Kidney (tissue), 14 donors: ENCODE results near the gene CBS. TPM values are rescaled to one million over a fixed set of nuclear protein-coding genes. Genes with fewer than 3 reads are reported as not detected.

Source experiments
- DNase-seq, 5 donors: peaks; one replicate each; pipeline ENCODE4 v3.0.0-alpha.2; 2013 to 2020
- FAIRE-seq: peaks from 2 replicates; lab custom pipeline; 2012; peaks lifted over from hg19 to GRCh38; lab: Jason Lieb, UNC
- H3K27ac ChIP-seq, 2 donors: one replicate each; pipeline ENCODE4 v1.7.0; 2013; ENCODE audit warnings: low read depth in 2 of 2, low read length in 2 of 2, inconsistent platforms in 1 of 2
- H3K27me3 ChIP-seq: one replicate; pipeline ENCODE4 v1.7.1; 2013; ENCODE audit warnings: low read length, inconsistent platforms; ENCODE audit not compliant: control insufficient read depth, insufficient read depth
- H3K36me3 ChIP-seq, 3 donors: one replicate each; pipeline versions ENCODE4 v1.7.0 to v1.7.1; 2013; ENCODE audit warnings: low read length in 3 of 3, control low read depth in 1 of 3, inconsistent platforms in 1 of 3; ENCODE audit not compliant: insufficient read depth in 3 of 3, control insufficient read depth in 2 of 3
- H3K4me1 ChIP-seq, 3 donors: one replicate each; pipeline versions ENCODE4 v1.7.0 to v1.7.1; 2013; ENCODE audit warnings: low read length in 3 of 3, inconsistent platforms in 1 of 3, low read depth in 1 of 3; ENCODE audit not compliant: control insufficient read depth in 2 of 3, insufficient read depth in 2 of 3
- H3K4me3 ChIP-seq, 3 donors: one replicate each; pipeline versions ENCODE4 v1.7.0 to v1.8.1; 2013; ENCODE audit warnings: low read length in 3 of 3, control low read depth in 1 of 3, inconsistent platforms in 1 of 3
- H3K9ac ChIP-seq, 3 donors: one replicate each; pipeline versions ENCODE4 v1.7.0 to v1.7.1; 2013; ENCODE audit warnings: low read length in 3 of 3, control low read depth in 1 of 3, inconsistent platforms in 1 of 3
- H3K9me3 ChIP-seq, 3 donors: one replicate each; pipeline versions ENCODE4 v1.7.0 to v1.7.1; 2013; ENCODE audit warnings: low read length in 3 of 3, control low read depth in 1 of 3, inconsistent platforms in 1 of 3; ENCODE audit not compliant: control insufficient read depth in 2 of 3, insufficient read depth in 1 of 3
- intact Hi-C: fragments of 100-400 bp; cut with DNase I; formaldehyde crosslinking; loops from one replicate; pipeline ENCODE4 v1.11.1; 2022
- polyA plus RNA-seq: library from polyadenylated mRNA; stranded (reverse); fragments of 350-450 nt; fragmentation: Illumina TruSeq; extraction: RNeasy Lipid Tissue Mini Kit (QIAGEN cat#74804); gene quantifications from one replicate; pipeline ENCODE4 v1.2.3, GENCODE V29; 2014; ENCODE audit warnings: low read depth, low replicate concordance; ENCODE audit not compliant: insufficient read depth
- total RNA-seq: library from RNA; stranded (reverse); fragmentation: NEBNext Ultra II Directional; extraction: Animal tissue kit (Norgen Biotek cat#: 25700); gene quantifications from one replicate; pipeline ENCODE4 v1.2.1, GENCODE V29; 2021
- TF ChIP-seq, protein P1 (sequence below): IDR thresholded peaks from 3 replicates; pipeline ENCODE4 v1.5.1; 2012; ENCODE audit warnings: mild to moderate bottlenecking, moderate library complexity, borderline replicate concordance; ENCODE audit not compliant: insufficient read depth; ENCODE audit errors: extremely low read depth
- donor health status: control.
- donor health status: control.
- donor health status: control.
- donor health status: control.
- donor health status: control.
- donor health status: DM: yes; HTN: yes; CAD: no.
- donor health status: Normal renal cell carcinoma (clear cell type).

Gene CBS
- total and polyA plus RNA-seq, 2 donors from 2014 or later, result 6.4 to 32.1 TPM

DNA sequence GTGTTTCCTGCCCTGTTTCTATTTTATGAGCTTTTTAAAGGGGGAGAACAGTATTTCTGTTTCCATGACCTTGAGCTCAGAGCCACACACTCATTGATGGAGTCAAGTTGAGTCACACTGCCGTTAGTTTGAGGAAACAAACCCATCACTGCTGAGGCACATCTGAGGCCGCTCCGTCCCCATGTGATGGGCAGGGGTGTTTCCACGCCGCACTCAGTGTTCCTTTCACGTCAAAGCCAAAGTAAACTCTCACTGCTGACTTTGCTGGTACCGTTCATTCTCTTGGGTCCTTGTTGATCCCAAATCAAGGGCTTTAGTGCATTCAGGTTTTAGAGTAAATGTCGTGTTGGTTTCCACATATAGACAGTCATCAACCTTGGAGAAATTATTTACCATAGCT, 52.5 kb downstream of the CBS start:
- Histone ChIP-seq H3K27ac (no peak overlapping the region), H3K9me3 (no peaks in the 10 kb centered on the region), H3K27me3 (no peaks in the 10 kb centered on the region), H3K4me3 (no peak overlapping the region), H3K9ac (no peak overlapping the region), H3K4me1 (no peaks in the 10 kb centered on the region), H3K36me3 (peaks cover 0 to 26% (median 6%) of the 10 kb centered on the region in 3 donors)
- DNase-seq (no peak), FAIRE-seq (no peak)
- TF ChIP-seq, protein P1, sequence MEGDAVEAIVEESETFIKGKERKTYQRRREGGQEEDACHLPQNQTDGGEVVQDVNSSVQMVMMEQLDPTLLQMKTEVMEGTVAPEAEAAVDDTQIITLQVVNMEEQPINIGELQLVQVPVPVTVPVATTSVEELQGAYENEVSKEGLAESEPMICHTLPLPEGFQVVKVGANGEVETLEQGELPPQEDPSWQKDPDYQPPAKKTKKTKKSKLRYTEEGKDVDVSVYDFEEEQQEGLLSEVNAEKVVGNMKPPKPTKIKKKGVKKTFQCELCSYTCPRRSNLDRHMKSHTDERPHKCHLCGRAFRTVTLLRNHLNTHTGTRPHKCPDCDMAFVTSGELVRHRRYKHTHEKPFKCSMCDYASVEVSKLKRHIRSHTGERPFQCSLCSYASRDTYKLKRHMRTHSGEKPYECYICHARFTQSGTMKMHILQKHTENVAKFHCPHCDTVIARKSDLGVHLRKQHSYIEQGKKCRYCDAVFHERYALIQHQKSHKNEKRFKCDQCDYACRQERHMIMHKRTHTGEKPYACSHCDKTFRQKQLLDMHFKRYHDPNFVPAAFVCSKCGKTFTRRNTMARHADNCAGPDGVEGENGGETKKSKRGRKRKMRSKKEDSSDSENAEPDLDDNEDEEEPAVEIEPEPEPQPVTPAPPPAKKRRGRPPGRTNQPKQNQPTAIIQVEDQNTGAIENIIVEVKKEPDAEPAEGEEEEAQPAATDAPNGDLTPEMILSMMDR, result no peak
- intact Hi-C loops, result no loop called here

DNA sequence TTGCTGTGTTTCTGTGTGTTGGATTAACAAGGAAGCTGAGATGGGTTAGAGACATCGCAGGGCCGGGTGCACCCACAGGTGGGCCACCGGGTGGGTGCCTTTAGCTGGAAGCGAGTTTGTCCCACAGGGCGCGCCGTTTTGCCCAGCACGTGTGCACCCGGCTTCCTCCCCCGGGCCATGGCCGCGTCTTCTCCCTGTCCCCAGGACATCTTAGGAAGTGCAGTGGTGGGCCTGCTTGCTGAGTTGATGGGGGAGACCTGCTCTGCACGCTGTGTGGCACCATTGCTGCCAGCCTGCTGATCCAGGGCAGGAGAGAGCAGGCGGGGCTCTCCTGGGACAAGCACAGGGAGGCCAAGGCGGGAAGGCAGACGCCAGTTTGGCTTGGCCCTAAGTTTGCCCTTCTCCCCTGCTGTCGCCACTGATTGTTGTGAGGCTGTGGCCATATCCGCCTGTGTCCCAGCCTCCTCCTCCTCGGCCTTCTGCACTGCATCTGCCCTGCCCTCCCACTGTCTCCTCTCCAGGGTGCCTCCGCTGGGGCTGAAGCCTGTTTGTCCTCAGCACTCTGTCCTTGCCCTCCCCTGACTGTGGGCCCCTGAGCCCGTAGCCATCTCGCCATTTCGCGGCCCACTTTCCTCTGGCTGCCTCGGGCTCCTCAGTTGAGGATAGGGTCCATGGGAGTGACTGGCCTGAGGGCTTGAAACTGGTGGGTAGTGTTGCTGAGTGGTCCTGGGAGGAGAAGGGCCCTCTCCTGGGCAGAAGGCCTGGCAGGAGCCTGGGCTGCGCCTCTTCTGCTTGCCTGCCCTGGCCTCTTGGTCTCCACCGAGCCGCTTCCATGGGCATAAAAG, 53.7 kb downstream of the CBS start:
- no peaks in the 10 kb centered on the region for H3K9me3 ChIP-seq
- TF ChIP-seq, protein P1, result no peak
- DNase-seq, result no peak
- no peak for FAIRE-seq
- peaks cover 0 to 24% (median 11%) of the 10 kb centered on the region in 3 donors for H3K36me3 ChIP-seq
- no peak overlapping the region for H3K27ac ChIP-seq
- no peaks in the 10 kb centered on the region for H3K4me1 ChIP-seq
- no peaks in the 10 kb centered on the region for H3K27me3 ChIP-seq
- H3K4me3 ChIP-seq, result no peak overlapping the region
- no peak overlapping the region for H3K9ac ChIP-seq
- intact Hi-C loops, result no loop called here

DNA sequence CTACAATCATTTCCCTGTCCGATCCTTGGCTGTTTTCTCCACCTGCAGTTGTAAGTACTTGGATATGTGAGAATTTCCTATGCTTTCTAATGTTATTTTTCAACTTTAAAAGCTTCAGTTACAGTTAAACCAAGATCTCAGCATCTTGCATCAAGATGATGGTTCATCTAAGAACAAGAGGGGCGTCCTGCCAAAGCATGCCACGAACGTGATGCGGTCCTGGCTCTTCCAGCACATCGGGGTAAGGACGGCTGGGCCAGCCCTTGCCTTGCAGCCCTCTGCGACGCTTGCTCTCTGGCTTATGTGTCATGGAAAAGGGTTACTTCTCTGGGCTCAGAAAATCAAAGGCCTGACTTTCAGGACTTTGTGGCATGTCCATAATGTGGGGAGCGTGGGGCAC, 54.4 kb downstream of the CBS start:
- FAIRE-seq (no peak), DNase-seq (no peak)
- intact Hi-C loops, result no loop called here
- Histone ChIP-seq H3K9ac (no peak overlapping the region), H3K27ac (no peak overlapping the region), H3K36me3 (peaks cover 2 to 28% (median 16%) of the 10 kb centered on the region in 3 donors), H3K4me1 (no peaks in the 10 kb centered on the region), H3K4me3 (no peak overlapping the region), H3K27me3 (no peaks in the 10 kb centered on the region), H3K9me3 (no peaks in the 10 kb centered on the region)
- TF ChIP-seq, protein P1, result no peak
